SK-N-MC (cell line): ENCODE results near the gene VPS72.

Experiments used
- DNase-seq: peaks from one replicate; pipeline ENCODE4 v3.0.0-alpha.2; 2011; ENCODE audit warnings: low read depth, low spot score
- H3K27ac ChIP-seq: fragments of 200-600 bp; sonication (generic); 2 replicates; pipeline ENCODE4 v1.5.1; 2016; ENCODE audit warnings: mixed run types
- H3K36me3 ChIP-seq: fragments of 200-600 bp; sonication (generic); 2 replicates; pipeline ENCODE4 v1.6.1; 2017; ENCODE audit warnings: antibody characterized with exemption, low read length, mixed read lengths; ENCODE audit not compliant: insufficient read depth
- H3K4me3 ChIP-seq: fragments of 200-600 bp; sonication (generic); 2 replicates; pipeline ENCODE4 v1.5.1; 2016
- H3K9ac ChIP-seq: fragments of 200-600 bp; sonication (generic); 2 replicates; pipeline ENCODE4 v1.8.0; 2017; ENCODE audit warnings: mixed run types, mixed read lengths; ENCODE audit not compliant: insufficient read length
- H3K9me3 ChIP-seq: fragments of 200-600 bp; sonication (generic); 2 replicates; pipeline ENCODE4 v1.6.1; 2017; ENCODE audit warnings: low read depth, mild to moderate bottlenecking, antibody characterized with exemption, low read length, moderate library complexity, mixed read lengths
- EZH2 ChIP-seq: fragments of 200-600 bp; sonication (generic); IDR thresholded peaks from one replicate; pipeline ENCODE4 v1.6.1; 2017; ENCODE audit warnings: antibody characterized with exemption
- FOXP2 ChIP-seq: optimal IDR thresholded peaks from 2 replicates; pipeline ENCODE3; 2011; ENCODE audit warnings: mild to moderate bottlenecking, moderate library complexity; ENCODE audit not compliant: insufficient read depth; ENCODE audit errors: extremely low read length, control extremely low read depth
- POLR2AphosphoS5 ChIP-seq: IDR thresholded peaks from 2 replicates; pipeline ENCODE4 v1.6.1; 2012; ENCODE audit warnings: mild to moderate bottlenecking, low read depth, low read length, borderline replicate concordance

VPS72 gene

DNA sequence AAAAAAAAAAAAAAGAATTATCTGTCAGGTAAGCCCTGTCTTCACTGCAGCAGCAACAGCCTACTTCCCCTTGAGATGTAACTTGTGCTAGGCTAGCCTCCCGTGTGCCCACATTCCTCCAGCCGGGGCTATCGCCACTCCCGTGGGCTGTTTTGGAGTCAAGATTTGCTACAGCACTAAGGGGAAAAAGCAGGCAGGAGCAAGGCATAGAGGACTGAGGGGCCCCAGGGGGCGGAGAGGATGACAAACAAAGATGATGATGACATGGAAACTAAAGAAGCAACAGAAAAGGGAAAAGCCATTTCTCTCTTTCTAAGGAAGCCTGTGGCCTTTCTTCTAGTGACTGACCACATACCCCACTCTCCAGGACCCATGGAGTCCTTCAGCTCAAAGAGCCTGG, 31.7 kb downstream of the VPS72 start:
- H3K27ac ChIP-seq, result no peak overlapping the region
- H3K4me3 ChIP-seq, result no peak overlapping the region
- no peak for DNase-seq
- peaks cover 25% of the 10 kb centered on the region; the same call in 1 of the 2 replicates for H3K36me3 ChIP-seq
- no peak for TF ChIP-seq POLR2AphosphoS5
- TF ChIP-seq EZH2, result no peak
- TF ChIP-seq FOXP2, result no peak
- no peaks in the 10 kb centered on the region for H3K9me3 ChIP-seq
- H3K9ac ChIP-seq, result no peak overlapping the region

DNA sequence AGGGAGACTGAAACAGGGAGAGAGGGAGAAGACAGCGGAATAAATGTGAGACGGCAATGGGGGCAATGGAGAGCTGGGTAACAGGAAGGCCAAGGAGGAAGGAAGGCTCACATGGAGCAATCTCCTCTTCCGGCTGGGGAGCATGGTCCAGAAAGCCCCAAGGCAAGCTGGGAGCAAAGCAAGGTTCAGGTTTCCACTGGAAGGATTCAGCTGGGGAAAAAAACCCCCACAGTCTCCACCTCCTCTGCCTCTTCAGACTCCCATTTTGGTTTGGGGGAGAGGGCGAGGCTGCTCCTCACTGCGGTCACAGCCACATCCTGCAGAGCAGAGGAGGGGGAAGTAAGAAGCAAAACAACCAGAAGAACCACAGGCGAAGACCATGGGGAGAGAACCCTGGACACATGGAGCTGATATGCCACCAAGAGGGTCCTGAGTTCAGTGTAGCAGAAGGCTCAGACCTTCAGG, 32.9 kb downstream of the VPS72 start:
- TF ChIP-seq EZH2 (no peak), POLR2AphosphoS5 (no peak), FOXP2 (no peak)
- Histone ChIP-seq H3K9me3 (no peaks in the 10 kb centered on the region), H3K9ac (no peak overlapping the region), H3K36me3 (peaks cover 25% of the 10 kb centered on the region; the same call in 1 of the 2 replicates), H3K4me3 (no peak overlapping the region), H3K27ac (no peak overlapping the region)
- DNase-seq, result no peak

DNA sequence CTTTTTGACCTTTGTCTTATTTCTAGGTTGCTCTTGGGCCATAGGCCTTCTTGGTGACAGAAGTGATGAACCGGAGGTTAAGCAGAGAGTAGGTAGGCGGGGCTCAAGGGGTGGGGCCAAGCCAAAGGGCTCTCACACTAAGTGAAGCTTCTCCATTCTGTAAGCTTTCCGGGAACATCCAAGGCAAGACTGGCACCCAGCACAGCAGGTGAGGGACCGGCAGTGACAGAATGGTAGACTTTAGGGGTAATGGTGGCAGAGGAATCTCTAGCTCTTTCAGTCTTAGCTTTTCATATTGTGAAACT, 33.5 kb downstream of the VPS72 start, which contains the start of gene TNFAIP8L2:
TNFAIP8L2 (plus strand) TSS at position 135 of the 305 bp plus-strand sequence. CDS start 2,049 bp downstream, outside the sequence.
- Histone ChIP-seq H3K27ac (no peak within 1 kb of the TSS), H3K4me3 (no peak within 1 kb of the TSS), H3K9ac (no peak within 1 kb of the TSS), H3K36me3 (peaks cover 20% of the 10 kb centered on the region; the same call in 1 of the 2 replicates), H3K9me3 (no peaks in the 10 kb centered on the region)
- TF ChIP-seq POLR2AphosphoS5, result no peak
- TF ChIP-seq EZH2, result no peak
- no peak for TF ChIP-seq FOXP2
- DNase-seq, result no peak

DNA sequence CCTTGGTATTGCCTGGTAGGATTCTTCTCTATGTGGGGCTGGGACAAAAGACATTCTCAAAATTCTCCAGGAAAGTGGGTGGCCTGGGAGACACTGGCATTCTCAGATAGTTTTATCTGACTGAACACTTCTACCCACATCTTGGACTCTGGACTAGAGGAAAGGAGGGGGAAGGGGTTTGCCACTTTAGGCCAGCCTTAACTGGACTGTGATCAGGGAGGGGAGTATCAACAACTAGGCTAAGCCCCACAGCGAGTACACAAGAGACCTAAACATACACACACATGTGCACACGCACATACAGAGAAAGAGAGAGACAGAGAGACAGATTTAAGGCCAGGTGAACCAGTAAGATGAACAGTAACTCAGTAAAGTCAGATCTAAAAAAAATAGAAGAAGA, 42.3 kb downstream of the VPS72 start:
- TF ChIP-seq POLR2AphosphoS5 (no peak), EZH2 (no peak), FOXP2 (no peak)
- H3K27ac ChIP-seq, result no peak overlapping the region
- no peaks in the 10 kb centered on the region for H3K9me3 ChIP-seq
- DNase-seq, result no peak
- no peak overlapping the region for H3K4me3 ChIP-seq
- H3K36me3 ChIP-seq, result no peaks in the 10 kb centered on the region
- H3K9ac ChIP-seq, result peak overlapping the region; percentile 2

DNA sequence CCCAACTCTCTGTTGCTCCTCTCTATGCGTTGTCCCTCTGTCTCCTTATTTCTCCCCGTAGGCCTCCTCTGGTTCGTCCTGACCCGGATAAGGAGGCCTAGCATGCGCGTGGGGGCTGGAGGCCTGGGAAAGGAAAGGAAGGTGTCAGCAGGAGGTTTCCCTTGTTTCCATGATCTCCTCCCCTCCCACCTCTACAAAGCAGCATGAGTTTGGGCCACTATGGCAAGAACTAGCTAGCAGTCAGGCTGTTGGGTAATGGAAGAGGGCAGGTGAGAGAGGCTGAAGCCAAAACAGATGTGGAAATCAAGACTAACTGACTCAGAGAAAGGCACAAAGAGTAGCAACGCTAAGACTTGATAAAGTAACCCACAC, 42.9 kb downstream of the VPS72 start:
- Histone ChIP-seq H3K9me3 (no peaks in the 10 kb centered on the region), H3K27ac (no peak overlapping the region), H3K36me3 (no peaks in the 10 kb centered on the region), H3K9ac (peak overlapping the region; percentile 2), H3K4me3 (peak overlapping the region; percentile 93)
- TF ChIP-seq FOXP2 (no peak), POLR2AphosphoS5 (no peak), EZH2 (no peak)
- DNase-seq, result no peak

DNA sequence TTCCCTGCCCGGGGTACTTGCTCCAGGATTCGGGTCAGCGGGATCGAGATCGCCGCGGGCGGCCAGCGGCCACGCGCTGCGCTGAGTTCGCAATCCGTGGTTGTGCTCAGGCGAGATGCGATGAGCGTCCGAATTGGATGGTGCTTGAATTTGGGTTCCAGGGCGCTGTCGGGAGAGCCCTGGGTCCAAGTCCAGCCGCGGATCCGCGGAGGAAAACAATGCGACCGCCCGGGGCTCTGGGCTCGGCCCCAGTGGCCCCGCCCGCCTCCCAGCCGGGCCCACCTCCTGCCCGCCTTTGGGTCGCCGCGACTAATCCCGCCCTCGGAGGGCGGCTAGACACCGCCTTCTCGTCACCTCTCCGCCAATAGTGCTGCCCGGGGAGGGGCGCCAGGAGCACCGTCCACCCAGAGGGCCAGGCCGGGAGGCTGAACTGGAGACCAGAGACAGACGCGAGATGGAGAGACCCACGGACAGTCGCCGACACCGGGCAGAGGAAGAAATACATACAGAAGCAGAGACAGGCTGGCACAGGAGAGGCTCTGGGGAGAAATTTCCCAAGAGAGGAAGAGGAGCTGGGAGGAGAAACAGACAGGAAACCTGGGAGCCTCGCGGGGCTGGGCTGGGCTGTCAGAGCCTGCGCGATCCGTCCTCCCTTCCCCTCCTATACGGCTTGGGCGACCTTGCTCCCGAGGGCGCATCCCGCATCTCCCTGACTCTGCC, 43.4 kb downstream of the VPS72 start, which contains the start of gene SEMA6C:
SEMA6C (minus strand) TSS at position 220 of the 720 bp plus-strand sequence. CDS start 4,010 bp downstream, outside the sequence.
- H3K4me3 ChIP-seq, result peak within 1 kb of the TSS; percentile 93
- DNase-seq, result no peak
- no peaks in the 10 kb centered on the region for H3K9me3 ChIP-seq
- peak within 1 kb of the TSS; percentile 87 for H3K9ac ChIP-seq
- no peak within 1 kb of the TSS for H3K27ac ChIP-seq
- TF ChIP-seq EZH2 (no peak), POLR2AphosphoS5 (peak; percentile 35; the same call in 1 of the 2 replicates)
- H3K36me3 ChIP-seq, result no peaks in the 10 kb centered on the region

DNA sequence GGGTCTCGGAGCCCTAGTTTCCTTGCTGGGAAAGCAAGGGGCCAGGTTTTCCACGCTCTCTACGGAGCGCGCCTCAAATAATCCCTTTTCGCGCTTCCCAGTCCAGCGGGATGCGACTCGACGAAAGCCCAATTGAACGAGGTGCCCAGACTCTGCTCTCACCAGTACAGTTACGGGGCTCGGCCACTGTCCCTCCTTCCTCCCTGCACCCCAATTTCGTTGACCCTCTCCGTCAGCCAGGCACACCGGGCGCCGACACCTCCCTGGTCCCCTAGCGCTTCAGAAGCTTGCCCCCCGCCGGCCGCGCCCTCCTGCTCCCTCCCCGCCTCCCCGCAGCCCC, 44.0 kb downstream of the VPS72 start:
- no peak for TF ChIP-seq FOXP2
- no peak for TF ChIP-seq EZH2
- TF ChIP-seq POLR2AphosphoS5, result no peak
- no peak for DNase-seq
- Histone ChIP-seq H3K9ac (peak overlapping the region; percentile 87), H3K36me3 (no peaks in the 10 kb centered on the region), H3K27ac (no peak overlapping the region), H3K9me3 (no peaks in the 10 kb centered on the region), H3K4me3 (peak overlapping the region; percentile 93)

DNA sequence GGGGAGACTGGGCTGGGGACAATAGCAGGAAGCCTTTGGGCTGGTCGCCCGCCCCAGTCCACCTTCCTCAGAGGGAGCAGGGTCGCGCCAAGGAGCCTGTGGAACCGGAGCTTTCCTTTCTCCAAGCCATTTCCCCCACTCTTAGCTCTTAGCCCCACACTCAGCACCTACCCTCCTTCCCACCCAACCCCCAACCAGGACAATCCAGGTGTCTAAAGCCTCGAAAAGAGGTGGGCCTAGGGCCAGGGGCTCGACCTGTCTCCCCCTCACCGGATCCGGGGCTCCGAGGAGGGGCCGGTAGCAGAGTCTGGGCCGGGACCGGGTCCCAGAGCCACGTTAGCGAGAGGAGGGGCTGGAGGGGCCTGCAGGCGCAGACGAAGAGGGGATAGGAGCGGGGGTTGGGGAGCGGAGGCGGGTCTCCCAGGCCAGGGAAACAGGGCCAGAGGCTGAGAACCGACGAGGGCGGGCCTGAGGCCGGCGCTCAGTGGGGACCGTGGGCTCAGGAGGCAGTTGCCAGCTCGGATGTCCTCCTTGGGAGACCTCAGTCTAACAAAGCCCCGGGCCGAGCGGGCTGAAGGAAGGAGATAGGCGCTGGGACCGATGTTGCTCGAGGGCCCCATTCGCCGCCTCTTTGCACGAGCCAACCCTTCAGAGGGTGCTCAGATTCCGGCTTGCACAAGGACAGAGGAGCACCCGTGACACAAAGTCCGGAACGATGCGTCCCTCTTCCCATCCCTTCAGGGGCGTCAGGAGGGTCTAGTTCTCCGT, 44.5 kb downstream of the VPS72 start:
- H3K4me3 ChIP-seq, result peak overlapping the region; percentile 93
- no peaks in the 10 kb centered on the region for H3K36me3 ChIP-seq
- H3K9me3 ChIP-seq, result no peaks in the 10 kb centered on the region
- no peak for TF ChIP-seq FOXP2
- no peak for TF ChIP-seq POLR2AphosphoS5
- TF ChIP-seq EZH2, result no peak
- H3K9ac ChIP-seq, result peak overlapping the region; percentile 87
- no peak overlapping the region for H3K27ac ChIP-seq
- no peak for DNase-seq
